OCI-LY3 (cell line): ENCODE measurements around the gene FBP1.

Experiments used
- H2AFZ ChIP-seq: fragments of 200-600, 300-600 bp; shearing (Covaris generic); 2 replicates; pipeline ENCODE4 v1.6.0; 2014; ENCODE audit warnings: antibody characterized with exemption, low read depth, low read length
- H3K27ac ChIP-seq: fragments of 200-600, 300-600 bp; sonication (generic); 2 replicates; pipeline ENCODE4 v1.5.1; 2014; ENCODE audit warnings: mild to moderate bottlenecking, low read length, moderate library complexity, mixed read lengths
- H3K27me3 ChIP-seq: fragments of 200-600, 300-600 bp; sonication (generic); 2 replicates; pipeline ENCODE4 v1.6.1; 2014; ENCODE audit warnings: low read depth, low read length, mixed read lengths
- H3K36me3 ChIP-seq: fragments of 200-600, 300-600 bp; sonication (generic); replicated peaks from 2 replicates; pipeline ENCODE3; 2014; ENCODE audit warnings: low read depth, low read length, mixed read lengths
- H3K4me1 ChIP-seq: fragments of 300-600, 200-600 bp; sonication (generic); 2 replicates; pipeline ENCODE4 v1.6.1; 2014; ENCODE audit warnings: low read length, mixed read lengths
- H3K4me2 ChIP-seq: fragments of 200-600, 300-600 bp; sonication (generic); 2 replicates; pipeline ENCODE4 v1.6.1; 2014; ENCODE audit warnings: low read length, mixed read lengths
- H3K4me3 ChIP-seq: fragments of 300-600, 200-600 bp; sonication (generic); 2 replicates; pipeline ENCODE4 v1.5.1; 2014; ENCODE audit warnings: antibody characterized with exemption, mild to moderate bottlenecking, low read length, moderate library complexity
- H3K79me2 ChIP-seq: fragments of 300-600, 200-600 bp; shearing (Covaris generic); 2 replicates; pipeline ENCODE4 v1.6.1; 2014; ENCODE audit warnings: mild to moderate bottlenecking, low read length, mixed read lengths
- H3K9ac ChIP-seq: fragments of 300-600, 200-600 bp; shearing (Covaris generic); 2 replicates; pipeline ENCODE4 v1.6.0; 2014; ENCODE audit warnings: mild to moderate bottlenecking, low read length, moderate library complexity
- H3K9me3 ChIP-seq: fragments of 200-600, 300-600 bp; shearing (Covaris generic); 2 replicates; pipeline ENCODE4 v1.6.1; 2014; ENCODE audit warnings: low read length, mixed read lengths; ENCODE audit not compliant: insufficient read depth
- H4K20me1 ChIP-seq: fragments of 200-600, 300-600 bp; sonication (generic); 2 replicates; pipeline ENCODE4 v1.6.1; 2016; ENCODE audit warnings: low read length, mixed read lengths; ENCODE audit not compliant: insufficient read depth
- CTCF ChIP-seq: fragments of 200-600, 300-600 bp; sonication (generic); IDR thresholded peaks from 2 replicates; pipeline ENCODE4 v1.5.1; 2014; ENCODE audit warnings: antibody characterized with exemption, low read length, low read depth
- EZH2phosphoT487 ChIP-seq: fragments of 200-600 bp; shearing (Covaris generic); IDR thresholded peaks from 2 replicates; pipeline ENCODE4 v1.6.1; 2018; ENCODE audit warnings: antibody characterized with exemption, mixed run types, low read depth

The FBP1 gene

GRCh38 chr9:94639061-94639998 lies at the start of gene FBP1:
TSS of gene FBP1 (minus strand) at chr9:94639518. CDS start at chr9:94639310, 208 bp downstream.
- Histone ChIP-seq H3K27ac (no peak within 1 kb of the TSS), H4K20me1 (no peaks in the 10 kb centered on the region), H3K4me1 (peaks cover 10% of the 10 kb centered on the region; the same call in 1 of the 2 replicates), H3K36me3 (no peaks in the 10 kb centered on the region), H3K79me2 (no peaks in the 10 kb centered on the region), H2AFZ (peak within 1 kb of the TSS; percentile 82), H3K9ac (peak within 1 kb of the TSS; percentile 61), H3K9me3 (no peaks in the 10 kb centered on the region), H3K4me3 (peak within 1 kb of the TSS; percentile 81), H3K27me3 (peaks cover 22% of the 10 kb centered on the region), H3K4me2 (peak within 1 kb of the TSS; percentile 91)
- TF ChIP-seq EZH2phosphoT487 = no peak

- H3K27ac ChIP-seq = no peak overlapping the region
- peaks cover 3% of the 10 kb centered on the region for H3K36me3 ChIP-seq
- no peak overlapping the region for H3K9ac ChIP-seq
- H3K79me2 ChIP-seq = no peaks in the 10 kb centered on the region
- peaks cover 4% of the 10 kb centered on the region; the same call in 1 of the 2 replicates for H3K9me3 ChIP-seq
- no peak overlapping the region for H2AFZ ChIP-seq
- no peaks in the 10 kb centered on the region for H4K20me1 ChIP-seq
- H3K4me3 ChIP-seq = no peak overlapping the region
- no peak for TF ChIP-seq EZH2phosphoT487
- no peak overlapping the region for H3K4me2 ChIP-seq
- peaks cover 15% of the 10 kb centered on the region for H3K4me1 ChIP-seq
- peaks cover 4% of the 10 kb centered on the region; the same call in 1 of the 2 replicates for H3K27me3 ChIP-seq
These were observed 48.1 kb upstream of the FBP1 start for GRCh38 chr9:94687451-94687850.

GRCh38 chr9:94685359-94685758 lies 46.0 kb upstream of the FBP1 start:
- no peak for TF ChIP-seq EZH2phosphoT487
- no peak for TF ChIP-seq CTCF
- Histone ChIP-seq H3K79me2 (no peaks in the 10 kb centered on the region), H3K4me2 (peak overlapping the region; percentile 23; the same call in 1 of the 2 replicates), H3K27me3 (0 out of 2 replicates have a peak, but pooled peaks cover 4% of the 10 kb centered on the region), H3K9me3 (peaks cover 4% of the 10 kb centered on the region; the same call in 1 of the 2 replicates), H4K20me1 (no peaks in the 10 kb centered on the region), H3K4me1 (peaks cover 30% of the 10 kb centered on the region), H3K36me3 (peaks cover 3% of the 10 kb centered on the region), H3K9ac (no peak overlapping the region), H3K4me3 (no peak overlapping the region), H2AFZ (no peak overlapping the region; the same call in 1 of the 2 replicates), H3K27ac (no peak overlapping the region)

- peak overlapping the region; percentile 48; the same call in 1 of the 2 replicates for H3K9ac ChIP-seq
- H3K36me3 ChIP-seq = peaks cover 3% of the 10 kb centered on the region
- H3K27ac ChIP-seq = no peak overlapping the region
- TF ChIP-seq CTCF = peak; percentile 86
- no peak for TF ChIP-seq EZH2phosphoT487
- peaks cover 4% of the 10 kb centered on the region; the same call in 1 of the 2 replicates for H3K9me3 ChIP-seq
- H3K4me3 ChIP-seq = 0 out of 2 replicates have a peak overlapping the region, but pooled peaks have one; percentile 19
- H3K27me3 ChIP-seq = peaks cover 25% of the 10 kb centered on the region
- no peaks in the 10 kb centered on the region for H4K20me1 ChIP-seq
- no peaks in the 10 kb centered on the region for H3K79me2 ChIP-seq
- peak overlapping the region; percentile 99 for H2AFZ ChIP-seq
- H3K4me1 ChIP-seq = peaks cover 36% of the 10 kb centered on the region
- H3K4me2 ChIP-seq = peak overlapping the region; percentile 50
These were observed 42.2 kb upstream of the FBP1 start for GRCh38 chr9:94681508-94681907.
